NCI-H2227 treated with DMSO at 0.1 percent for 48 hours (cell line): ENCODE measurements around the gene RANGAP1.
A peak's percentile ranks its signal among the peaks of the same experiment; 100 is the strongest.

Source experiments
- DNase-seq: peaks from one replicate; lab custom pipeline; 2025; lab: John Stamatoyannopoulos, UW

Gene RANGAP1

GRCh38 chr22:41285820-41286638, at the start of gene RANGAP1:
TSS of gene RANGAP1 (minus strand) at chr22:41286187. CDS start at chr22:41281044, 5,143 bp downstream.
- peak; percentile 95 for DNase-seq

- DNase-seq, result no peak
Observed at GRCh38 chr22:41334951-41335635, 49.1 kb upstream of the RANGAP1 start.

- DNase-seq, result no peak
Observed at GRCh38 chr22:41334215-41334614, 48.2 kb upstream of the RANGAP1 start.

GRCh38 chr22:41333806-41334205, 47.8 kb upstream of the RANGAP1 start:
- DNase-seq, result no peak

GRCh38 chr22:41332217-41332939, 46.4 kb upstream of the RANGAP1 start:
- DNase-seq, result no peak

GRCh38 chr22:41330169-41330568, 44.2 kb upstream of the RANGAP1 start:
- DNase-seq, result no peak

GRCh38 chr22:41327124-41327523, 41.1 kb upstream of the RANGAP1 start:
- DNase-seq, result no peak

GRCh38 chr22:41324821-41325528, 39.0 kb upstream of the RANGAP1 start:
- no peak for DNase-seq

GRCh38 chr22:41320416-41321240, 34.6 kb upstream of the RANGAP1 start:
- DNase-seq, result no peak

- no peak for DNase-seq
Observed at GRCh38 chr22:41315586-41315985, 29.6 kb upstream of the RANGAP1 start.

GRCh38 chr22:41314821-41315220, 28.8 kb upstream of the RANGAP1 start:
- no peak for DNase-seq

GRCh38 chr22:41311487-41311886, 25.5 kb upstream of the RANGAP1 start:
- no peak for DNase-seq

- DNase-seq, result no peak
Observed at GRCh38 chr22:41310336-41310735, 24.3 kb upstream of the RANGAP1 start.

GRCh38 chr22:41308544-41308947, 22.6 kb upstream of the RANGAP1 start:
- no peak for DNase-seq

- DNase-seq, result no peak
Observed at GRCh38 chr22:41308054-41308453, 22.1 kb upstream of the RANGAP1 start.

- DNase-seq, result no peak
Observed at GRCh38 chr22:41305646-41306045, 19.7 kb upstream of the RANGAP1 start.

GRCh38 chr22:41302811-41303210, 16.8 kb upstream of the RANGAP1 start:
- no peak for DNase-seq

- no peak for DNase-seq
Observed at GRCh38 chr22:41302021-41302767, 16.2 kb upstream of the RANGAP1 start.

GRCh38 chr22:41301085-41302020, 15.4 kb upstream of the RANGAP1 start, which contains the start of gene ZC3H7B:
TSS of gene ZC3H7B (plus strand) at chr22:41301525. CDS start at chr22:41320661, 19,136 bp downstream.
- DNase-seq, result peak; percentile 60
